CD4-positive, alpha-beta T cell (primary cell): ENCODE results near the gene KIAA1328. TPM values are rescaled to one million over a fixed set of nuclear protein-coding genes. Genes with fewer than 3 reads are reported as not detected.

ENCODE experiments used
- ATAC-seq: fragments of 200-7000 bp; cut with Tn5 transposase; one replicate; pipeline ENCODE4 v1.10.0; 2022; ENCODE audit warnings: mild to moderate bottlenecking; ENCODE audit not compliant: poor library complexity
- CTCF ChIA-PET: fragments of 350-600 bp; sonication (Branson Sonifier 250); formaldehyde crosslinking; loops from one replicate; lab custom pipeline; 2021; ENCODE audit warnings: antibody characterized with exemption, inconsistent platforms; lab: Charles Lee
- POLR2A ChIA-PET: fragments of 350-600 bp; sonication (Branson Sonifier 250); formaldehyde crosslinking; loops from one replicate; lab custom pipeline; 2021; ENCODE audit warnings: antibody characterized with exemption, inconsistent platforms; lab: Charles Lee
- DNase-seq, 14 experiments: peaks; one replicate each; pipeline ENCODE4 v3.0.0-alpha.2; 2013 to 2020; ENCODE audit warnings: mixed read lengths in 2 of 14
- H3K27ac ChIP-seq, 2 donors: one replicate each; pipeline versions ENCODE4 v1.5.1 to v1.7.0; 2013; ENCODE audit warnings: low read length in 2 of 2, low read depth in 1 of 2, mild to moderate bottlenecking in 1 of 2
- H3K27me3 ChIP-seq, 2 experiments: 1 replicate in 1 of 2; 2 replicates in 1 of 2; pipeline versions ENCODE4 v1.6.1 to v1.7.0; 2013; ENCODE audit warnings: low read length in 2 of 2, control low read depth in 1 of 2, mild to moderate bottlenecking in 1 of 2, moderate library complexity in 1 of 2; ENCODE audit not compliant: insufficient read depth in 2 of 2, control insufficient read depth in 1 of 2
- H3K36me3 ChIP-seq: one replicate; pipeline ENCODE4 v1.6.1; 2013; ENCODE audit warnings: low read length, control low read depth; ENCODE audit not compliant: insufficient read depth
- H3K4me1 ChIP-seq: one replicate; pipeline ENCODE4 v1.6.1; 2013; ENCODE audit warnings: low read length, control low read depth; ENCODE audit not compliant: insufficient read depth
- H3K4me3 ChIP-seq: one replicate; pipeline ENCODE4 v1.5.1; 2013; ENCODE audit warnings: mild to moderate bottlenecking, low read length, moderate library complexity
- H3K9me3 ChIP-seq, 2 experiments: 1 replicate in 1 of 2; 2 replicates in 1 of 2; pipeline versions ENCODE4 v1.6.1 to v1.7.0; 2013; ENCODE audit warnings: low read length in 2 of 2, mild to moderate bottlenecking in 2 of 2, control low read depth in 1 of 2, moderate library complexity in 1 of 2; ENCODE audit not compliant: control insufficient read depth in 1 of 2, insufficient read depth in 1 of 2
- H3K27ac Mint-ChIP-seq: one replicate; pipeline ENCODE4 v1.8.0; 2020; ENCODE audit warnings: mixed read lengths
- H3K27me3 Mint-ChIP-seq: one replicate; pipeline ENCODE4 v1.8.0; 2021; ENCODE audit warnings: mixed read lengths
- H3K36me3 Mint-ChIP-seq: one replicate; pipeline ENCODE4 v1.8.0; 2021; ENCODE audit warnings: low read depth, mixed read lengths
- H3K4me1 Mint-ChIP-seq: one replicate; pipeline ENCODE4 v1.8.0; 2021; ENCODE audit warnings: low read depth, mixed read lengths
- H3K4me3 Mint-ChIP-seq: one replicate; pipeline ENCODE4 v1.8.0; 2020; ENCODE audit warnings: mild to moderate bottlenecking, mixed read lengths
- H3K9me3 Mint-ChIP-seq: one replicate; pipeline ENCODE4 v1.8.0; 2020; ENCODE audit warnings: mixed read lengths
- intact Hi-C, 2 experiments: fragments of 100-400 bp; cut with DNase I in 1 of 2; cut with micrococcal nuclease in 1 of 2; formaldehyde crosslinking; loops; one replicate each; pipeline versions ENCODE4 v1.15.1 to v1.9.0; 2023 to 2025; cut with DNase I, micrococcal nuclease
- total RNA-seq, 174 experiments: library from RNA in 2 of 174; stranded (reverse) in 2 of 174; gene quantifications; one replicate each; pipeline ENCODE4 v1.2.3 and lab custom pipeline; 2021 to 2026
- TF ChIP-seq, protein P1 (sequence below): fragments of 200-600 bp; IDR thresholded peaks from one replicate; pipeline ENCODE4 v1.8.0; 2022; ENCODE audit warnings: antibody characterized with exemption, mild to moderate bottlenecking

KIAA1328 gene
- total RNA-seq, 2 experiments from 2014 or later, result 8.7 to 9.4 TPM

DNA sequence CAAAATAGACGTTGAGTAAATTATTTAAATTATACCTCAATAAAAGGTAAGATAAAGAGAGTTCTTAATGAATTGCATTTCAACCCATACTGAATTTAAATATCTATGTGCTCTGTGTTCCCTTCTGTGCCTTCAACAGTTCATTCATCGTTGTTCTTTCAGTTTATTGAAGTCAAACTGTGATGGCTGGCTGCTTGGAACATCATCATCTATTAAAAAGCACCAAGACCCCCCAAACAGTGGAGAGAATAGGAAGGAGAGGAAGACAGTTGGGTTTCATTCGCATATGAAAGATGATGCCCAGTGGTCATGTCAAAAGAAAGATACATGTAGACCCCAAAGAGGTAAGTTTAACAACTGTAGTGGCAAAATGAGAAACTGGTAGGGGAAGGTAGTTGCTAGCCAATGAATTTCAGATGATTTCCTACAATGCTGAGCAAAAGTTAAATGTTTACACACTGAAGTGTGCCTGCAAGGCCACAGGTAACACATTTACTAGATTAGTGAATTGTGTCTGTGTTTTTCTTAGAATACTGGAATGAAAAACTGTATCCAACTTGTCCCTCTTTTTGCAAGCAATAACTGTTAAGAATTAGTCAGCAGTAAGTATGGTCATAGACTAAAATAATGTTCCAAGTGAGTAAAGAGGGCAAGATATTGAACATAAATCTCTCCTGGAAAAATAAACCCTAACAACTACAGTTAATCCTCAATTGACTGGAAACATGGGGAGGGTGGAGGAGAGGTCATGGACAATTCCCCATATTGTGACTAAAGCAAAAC lies 331.3 kb downstream of the KIAA1328 start:
- no peaks in the 10 kb centered on the region for H3K4me1 Mint-ChIP-seq
- intact Hi-C loops, result no loop called here
- ChIA-PET POLR2A (no interaction called here), CTCF (no interaction called here)
- H3K36me3 Mint-ChIP-seq, result peaks cover 26% of the 10 kb centered on the region
- H3K4me3 ChIP-seq, result no peak overlapping the region
- no peak overlapping the region for H3K27ac ChIP-seq
- H3K27me3 ChIP-seq, result no peaks in the 10 kb centered on the region
- TF ChIP-seq, protein P1, sequence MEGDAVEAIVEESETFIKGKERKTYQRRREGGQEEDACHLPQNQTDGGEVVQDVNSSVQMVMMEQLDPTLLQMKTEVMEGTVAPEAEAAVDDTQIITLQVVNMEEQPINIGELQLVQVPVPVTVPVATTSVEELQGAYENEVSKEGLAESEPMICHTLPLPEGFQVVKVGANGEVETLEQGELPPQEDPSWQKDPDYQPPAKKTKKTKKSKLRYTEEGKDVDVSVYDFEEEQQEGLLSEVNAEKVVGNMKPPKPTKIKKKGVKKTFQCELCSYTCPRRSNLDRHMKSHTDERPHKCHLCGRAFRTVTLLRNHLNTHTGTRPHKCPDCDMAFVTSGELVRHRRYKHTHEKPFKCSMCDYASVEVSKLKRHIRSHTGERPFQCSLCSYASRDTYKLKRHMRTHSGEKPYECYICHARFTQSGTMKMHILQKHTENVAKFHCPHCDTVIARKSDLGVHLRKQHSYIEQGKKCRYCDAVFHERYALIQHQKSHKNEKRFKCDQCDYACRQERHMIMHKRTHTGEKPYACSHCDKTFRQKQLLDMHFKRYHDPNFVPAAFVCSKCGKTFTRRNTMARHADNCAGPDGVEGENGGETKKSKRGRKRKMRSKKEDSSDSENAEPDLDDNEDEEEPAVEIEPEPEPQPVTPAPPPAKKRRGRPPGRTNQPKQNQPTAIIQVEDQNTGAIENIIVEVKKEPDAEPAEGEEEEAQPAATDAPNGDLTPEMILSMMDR, result no peak
- DNase-seq, result no peak
- no peak overlapping the region for H3K4me3 Mint-ChIP-seq
- no peak for ATAC-seq
- H3K4me1 ChIP-seq, result no peaks in the 10 kb centered on the region
- H3K9me3 ChIP-seq, result no peaks in the 10 kb centered on the region
- H3K9me3 Mint-ChIP-seq, result no peaks in the 10 kb centered on the region
- no peak overlapping the region for H3K27ac Mint-ChIP-seq
- no peaks in the 10 kb centered on the region for H3K27me3 Mint-ChIP-seq
- H3K36me3 ChIP-seq, result no peaks in the 10 kb centered on the region

- Histone ChIP-seq H3K27me3 (no peaks in the 10 kb centered on the region), H3K4me1 (no peaks in the 10 kb centered on the region), H3K9me3 (no peaks in the 10 kb centered on the region), H3K4me3 (no peak overlapping the region), H3K27ac (no peak overlapping the region), H3K36me3 (no peaks in the 10 kb centered on the region)
- no peak overlapping the region for H3K4me3 Mint-ChIP-seq
- H3K4me1 Mint-ChIP-seq, result no peaks in the 10 kb centered on the region
- peaks cover 33% of the 10 kb centered on the region for H3K36me3 Mint-ChIP-seq
- ATAC-seq, result no peak
- DNase-seq, result no peak
- H3K9me3 Mint-ChIP-seq, result no peaks in the 10 kb centered on the region
- H3K27me3 Mint-ChIP-seq, result no peaks in the 10 kb centered on the region
- ChIA-PET CTCF (no interaction called here), POLR2A (no interaction called here)
- TF ChIP-seq, protein P1, result no peak
- intact Hi-C loops, result no loop called here
- H3K27ac Mint-ChIP-seq, result no peak overlapping the region
Measured at GRCh38 chr18:37161491-37161890, 332.6 kb downstream of the KIAA1328 start.

DNA sequence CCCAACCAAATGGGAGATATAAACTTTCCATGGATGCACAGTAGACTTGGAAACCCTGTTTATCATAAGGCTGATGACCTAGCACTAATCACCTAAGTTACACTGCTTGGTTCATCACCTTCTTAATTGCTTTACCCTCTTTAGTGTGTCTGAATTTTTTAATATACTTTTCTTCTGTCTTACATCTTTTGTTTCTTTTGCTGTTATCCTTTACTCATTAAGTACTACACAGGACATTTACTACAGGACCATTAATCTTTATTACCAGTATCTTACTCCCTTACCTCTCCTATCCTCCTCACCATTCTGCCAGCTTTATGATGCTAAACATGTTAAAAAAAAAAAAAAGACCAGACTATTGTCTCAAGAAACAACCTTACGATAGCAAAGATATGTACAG lies 333.6 kb downstream of the KIAA1328 start:
- Histone ChIP-seq H3K9me3 (no peaks in the 10 kb centered on the region), H3K36me3 (no peaks in the 10 kb centered on the region), H3K4me3 (no peak overlapping the region), H3K27me3 (no peaks in the 10 kb centered on the region), H3K4me1 (no peaks in the 10 kb centered on the region), H3K27ac (no peak overlapping the region)
- no peaks in the 10 kb centered on the region for H3K27me3 Mint-ChIP-seq
- no peaks in the 10 kb centered on the region for H3K9me3 Mint-ChIP-seq
- H3K27ac Mint-ChIP-seq, result no peak overlapping the region
- intact Hi-C loops, result no loop called here
- DNase-seq (no peak), ATAC-seq (no peak)
- no peak overlapping the region for H3K4me3 Mint-ChIP-seq
- peaks cover 38% of the 10 kb centered on the region for H3K36me3 Mint-ChIP-seq
- CTCF ChIA-PET, result no interaction called here
- H3K4me1 Mint-ChIP-seq, result no peaks in the 10 kb centered on the region
- POLR2A ChIA-PET, result no interaction called here
- TF ChIP-seq, protein P1, result no peak
